HCT116 (cell line): ENCODE measurements around the gene SETDB1.

Experiments used
- ATF3 ChIP-seq: IDR thresholded peaks from 2 replicates; pipeline ENCODE4 v1.6.1; 2012
- CEBPB ChIP-seq: IDR thresholded peaks from 2 replicates; pipeline ENCODE4 v1.6.1; 2012; ENCODE audit warnings: low read depth
- CTCF ChIP-seq, 3 experiments: fragments of 200-600 bp in 1 of 3; sonication (generic) in 1 of 3; IDR thresholded peaks in 2 of 3; conservative IDR thresholded peaks in 1 of 3; 2 replicates each; pipeline ENCODE4 v1.5.1; 2012 to 2017; ENCODE audit warnings: low read depth in 2 of 3, low read length in 2 of 3, antibody characterized with exemption in 1 of 3, borderline replicate concordance in 1 of 3, control low read depth in 1 of 3, mild to moderate bottlenecking in 1 of 3, mixed read lengths in 1 of 3, mixed run types in 1 of 3, moderate library complexity in 1 of 3; ENCODE audit not compliant: insufficient read depth in 1 of 3
- EZH2 ChIP-seq: fragments of 200-600 bp; sonication (generic); IDR thresholded peaks from 2 replicates; pipeline ENCODE4 v1.6.1; 2017; ENCODE audit warnings: antibody characterized with exemption, mixed run types
- POLR2A ChIP-seq: IDR thresholded peaks from 2 replicates; pipeline ENCODE4 v1.7.0; 2011; ENCODE audit warnings: borderline replicate concordance; ENCODE audit not compliant: insufficient read depth, insufficient read length; ENCODE audit errors: extremely low read depth
- POLR2AphosphoS5 ChIP-seq: IDR thresholded peaks from 2 replicates; pipeline ENCODE4 v1.6.1; 2011; ENCODE audit warnings: mild to moderate bottlenecking, low read depth, low read length, moderate library complexity
- SIN3A ChIP-seq: IDR thresholded peaks from 2 replicates; pipeline ENCODE4 v1.6.1; 2012; ENCODE audit warnings: low read depth
- TCF7L2 ChIP-seq: IDR thresholded peaks from 2 replicates; pipeline ENCODE4 v1.7.0; 2011; ENCODE audit warnings: borderline replicate concordance, inconsistent platforms; ENCODE audit not compliant: insufficient read depth, insufficient read length; ENCODE audit errors: extremely low read depth
- ZNF274 ChIP-seq: fragments of 200-500 bp; sonication (Bioruptor generic); IDR thresholded peaks from 2 replicates; pipeline ENCODE4 v1.6.1; 2014; ENCODE audit warnings: mild to moderate bottlenecking, low read depth, low read length, inconsistent platforms
- TF ChIP-seq, protein P1 (sequence below): IDR thresholded peaks from 2 replicates; pipeline ENCODE4 v1.6.1; 2012

DNA sequence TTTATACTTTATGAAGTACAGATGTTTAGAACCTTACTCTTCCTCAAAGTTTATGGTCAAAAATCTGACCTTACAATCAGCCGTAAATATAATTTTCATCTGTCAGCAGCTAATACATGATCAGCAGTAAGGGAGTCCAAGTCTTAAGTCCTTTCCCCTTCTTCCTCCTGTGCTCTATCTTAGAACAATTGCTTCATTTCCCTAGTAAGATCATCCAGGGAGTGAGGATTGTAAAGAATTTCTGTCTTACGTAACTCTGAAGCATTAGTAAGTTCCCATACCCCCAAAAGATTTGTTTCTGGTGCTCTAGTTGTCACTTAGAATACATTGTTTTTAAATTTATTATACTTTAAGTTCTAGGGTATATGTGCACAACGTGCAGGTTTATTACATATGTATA is 2.1 kb downstream of the SETDB1 start:
- TF ChIP-seq CTCF (IDR thresholded peaks at IDR 0.05 in 2 of 3, conservative IDR thresholded peaks at IDR 0.05 in 1 of 3; ENCODE audit: borderline replicate concordance in 1 of 3, insufficient read depth in 1 of 3, low read depth in 2 of 3, low read length in 2 of 3): no peak
- no peak for TF ChIP-seq EZH2
- TF ChIP-seq ZNF274: no peak
- TF ChIP-seq ATF3: no peak
- TF ChIP-seq CEBPB: no peak
- TF ChIP-seq POLR2AphosphoS5: no peak
- no peak for TF ChIP-seq POLR2A
- no peak for TF ChIP-seq TCF7L2
- TF ChIP-seq, protein P1, sequence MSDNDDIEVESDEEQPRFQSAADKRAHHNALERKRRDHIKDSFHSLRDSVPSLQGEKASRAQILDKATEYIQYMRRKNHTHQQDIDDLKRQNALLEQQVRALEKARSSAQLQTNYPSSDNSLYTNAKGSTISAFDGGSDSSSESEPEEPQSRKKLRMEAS: no peak
- TF ChIP-seq SIN3A: no peak
